GM10847 (cell line): ENCODE measurements around the gene PHLDB2.

Experiments used
- POLR2A ChIP-seq: IDR thresholded peaks from 2 replicates; pipeline ENCODE4 v1.6.1; 2011; ENCODE audit not compliant: insufficient read length; ENCODE audit errors: extremely low read depth

PHLDB2 gene

DNA sequence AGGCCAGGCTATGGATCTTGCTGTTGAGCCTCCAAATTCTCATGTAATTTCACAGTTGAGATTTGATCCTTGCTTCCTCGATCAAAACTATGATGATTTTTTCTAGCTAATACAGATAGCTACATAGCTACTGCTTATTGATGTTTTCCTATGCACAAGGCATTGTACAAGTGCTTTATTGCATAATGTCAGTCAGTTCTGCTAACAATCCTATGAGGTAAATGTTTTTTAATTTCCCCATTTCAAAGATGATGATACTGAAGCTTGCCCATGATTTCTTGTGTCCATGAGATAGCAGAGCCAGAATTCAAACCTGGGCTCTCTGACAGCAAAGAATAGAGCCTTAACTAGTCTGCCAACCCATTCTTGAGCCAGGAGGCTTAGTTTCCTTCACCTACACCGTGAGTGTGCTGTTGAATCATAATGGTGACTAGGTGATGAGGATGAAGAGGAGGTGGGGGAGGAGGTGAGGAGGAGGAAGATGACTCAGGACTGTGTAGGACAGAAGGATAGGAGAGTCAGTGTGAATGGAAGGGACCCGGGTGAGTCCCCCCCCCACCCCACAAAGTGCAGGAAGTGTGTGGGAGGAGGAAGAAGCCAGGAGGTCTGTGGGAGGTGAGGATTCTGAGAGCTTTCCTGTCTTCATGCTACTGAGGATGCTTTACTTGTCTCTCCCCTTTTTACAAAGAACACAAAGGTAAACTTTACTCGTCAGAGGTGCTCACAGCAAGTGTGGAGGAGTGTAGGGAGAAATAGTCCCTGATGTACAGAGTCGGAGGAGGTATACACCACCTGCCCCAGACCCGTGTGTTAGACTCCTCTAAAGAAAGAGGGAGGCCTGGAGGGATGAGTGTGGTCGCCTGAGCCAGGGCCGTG lies 143.3 kb downstream of the PHLDB2 start:
- TF ChIP-seq POLR2A: no peak

GRCh38 chr3:112003321-112004080 lies 144.4 kb downstream of the PHLDB2 start:
- TF ChIP-seq POLR2A: no peak

GRCh38 chr3:112004187-112004586 lies 145.1 kb downstream of the PHLDB2 start:
- no peak for TF ChIP-seq POLR2A

DNA sequence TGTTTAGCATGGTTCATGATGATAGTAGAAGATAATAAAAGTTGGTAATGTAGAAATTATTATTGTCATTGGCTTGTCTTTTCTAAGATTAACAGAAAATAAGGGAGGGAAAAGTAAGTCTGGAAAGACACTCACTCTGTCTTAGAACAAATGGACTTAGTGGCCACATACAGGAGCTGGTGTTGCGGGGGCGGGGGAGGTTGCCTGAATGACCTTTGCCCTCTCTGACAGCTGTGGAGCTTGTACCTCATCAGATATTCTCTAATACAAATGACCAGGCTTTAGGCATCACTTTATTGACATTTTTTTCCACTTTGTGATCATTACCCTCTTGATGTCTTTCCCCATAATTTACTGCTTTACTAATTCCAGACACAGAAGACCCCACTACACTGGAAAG lies 145.6 kb downstream of the PHLDB2 start:
- TF ChIP-seq POLR2A: no peak

DNA sequence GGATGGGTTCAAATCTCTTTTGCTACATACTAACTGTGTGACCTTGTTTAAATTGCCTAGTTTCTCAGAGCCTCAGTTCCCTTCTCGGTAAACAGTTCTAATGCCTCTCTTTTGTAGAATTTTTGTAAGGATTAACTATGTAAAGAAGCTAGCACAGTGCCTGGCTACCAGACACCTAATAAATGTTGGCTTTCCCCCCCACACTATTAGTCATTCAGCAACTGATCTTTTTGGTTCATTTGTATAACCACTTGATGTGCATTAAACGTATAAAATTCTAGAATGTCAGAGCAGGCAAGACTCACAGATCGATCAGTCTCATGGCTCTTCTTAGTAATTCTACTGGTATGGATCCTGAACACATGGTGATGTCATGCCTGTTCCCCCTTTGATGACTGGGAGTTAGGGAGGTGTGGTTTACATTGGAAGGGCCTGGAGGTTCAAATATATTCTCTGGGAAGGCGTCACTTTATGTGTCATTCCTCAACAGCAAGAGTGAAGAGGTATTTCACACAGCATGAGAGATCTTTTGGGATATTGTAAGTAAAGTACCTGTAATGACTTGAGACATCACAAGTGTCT lies 146.1 kb downstream of the PHLDB2 start:
- TF ChIP-seq POLR2A: no peak

DNA sequence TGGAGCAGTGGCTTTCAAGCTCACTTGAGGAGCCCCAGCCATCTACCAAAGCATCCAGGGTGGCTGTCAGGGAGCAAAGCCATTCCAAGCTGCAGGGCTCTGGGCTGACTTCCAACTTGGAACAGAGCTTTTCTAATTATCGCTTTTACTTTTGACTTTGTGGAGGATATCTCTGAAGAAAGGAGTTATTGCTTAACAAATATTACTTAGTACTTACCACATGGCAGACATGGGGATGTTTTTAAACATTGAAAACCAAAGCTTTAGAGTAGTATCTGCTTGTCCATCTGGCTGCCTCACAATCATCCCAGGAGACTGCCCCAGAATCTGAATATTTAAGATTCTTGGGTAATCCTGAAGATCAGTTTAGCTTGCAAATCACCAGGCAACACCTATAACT lies 148.6 kb downstream of the PHLDB2 start:
- TF ChIP-seq POLR2A: no peak

DNA sequence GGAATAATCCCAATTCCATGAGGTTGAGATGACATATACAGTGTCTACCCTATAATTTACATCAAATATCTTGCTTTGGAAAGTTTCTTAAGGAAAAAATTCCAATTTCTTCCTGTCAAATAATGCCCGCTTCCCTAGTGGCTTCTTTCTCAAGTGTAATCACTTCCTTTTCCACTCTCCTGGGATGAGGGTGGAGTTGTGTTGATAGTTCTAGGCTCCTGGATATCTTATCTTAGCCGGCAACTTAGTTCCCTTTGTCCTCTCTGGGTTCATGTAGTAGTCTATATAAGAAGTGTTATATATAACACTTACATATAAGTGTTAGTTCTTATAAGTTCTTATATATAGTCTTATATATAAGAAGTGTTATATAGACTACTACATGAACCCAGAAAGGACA lies 150.6 kb downstream of the PHLDB2 start:
- TF ChIP-seq POLR2A: no peak

DNA sequence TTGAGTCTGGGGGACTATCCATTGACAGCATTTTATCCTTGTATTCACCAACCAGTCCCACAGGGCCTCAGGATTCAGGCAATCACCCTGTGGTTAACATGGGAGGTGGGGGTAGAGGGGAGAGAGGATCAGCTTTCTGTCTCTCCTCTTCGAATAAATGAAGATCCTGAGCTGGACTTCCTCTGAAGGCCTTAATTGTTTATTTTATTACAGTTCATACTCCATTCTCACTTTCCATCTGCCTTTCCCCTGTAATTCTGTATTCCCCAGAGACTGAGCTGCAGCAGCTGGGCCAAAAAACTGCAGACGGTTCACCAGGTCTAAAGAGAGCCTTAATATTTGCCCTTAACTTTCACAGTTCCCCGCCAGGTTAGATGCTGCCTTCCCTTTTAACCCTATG lies 151.6 kb downstream of the PHLDB2 start:
- TF ChIP-seq POLR2A: no peak

GRCh38 chr3:112011376-112011940 lies 152.4 kb downstream of the PHLDB2 start:
- no peak for TF ChIP-seq POLR2A

DNA sequence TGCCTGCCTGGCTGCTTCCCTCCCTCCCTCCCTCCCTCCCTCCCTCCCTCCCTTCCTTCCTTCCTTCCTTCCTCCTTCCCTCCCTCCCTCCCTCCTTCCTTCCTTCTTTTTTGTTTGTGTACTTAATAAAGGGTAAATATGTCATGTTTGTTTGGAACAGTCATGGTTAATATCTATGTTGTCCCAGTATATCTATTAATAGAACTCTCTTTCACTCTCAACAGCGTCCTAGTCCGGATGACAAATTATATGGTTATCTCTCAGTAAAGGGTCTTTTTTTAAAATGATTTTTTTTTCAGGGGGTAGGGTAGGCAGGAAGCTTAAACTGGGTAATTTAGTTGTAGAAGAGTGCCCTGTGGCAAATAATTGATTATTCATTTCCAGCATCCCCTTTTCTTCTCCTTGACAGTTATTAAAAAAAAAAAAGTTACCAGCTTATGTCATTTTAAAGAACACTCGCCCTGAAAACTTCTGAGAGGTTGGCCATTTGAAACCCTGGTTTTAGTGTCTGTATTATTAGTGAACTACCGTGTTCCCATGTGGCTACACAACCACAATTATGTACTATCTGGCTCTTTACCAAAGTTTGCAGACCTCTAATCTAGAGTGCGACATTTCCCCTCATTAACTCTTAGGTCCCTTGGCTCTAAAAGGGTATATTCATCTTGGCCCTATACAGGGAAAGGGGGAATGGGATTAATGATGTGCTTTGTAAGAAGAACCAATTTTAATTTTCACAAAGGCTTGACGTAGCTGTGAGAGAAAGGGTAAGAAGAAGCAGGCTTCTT lies 153.3 kb downstream of the PHLDB2 start:
- no peak for TF ChIP-seq POLR2A

DNA sequence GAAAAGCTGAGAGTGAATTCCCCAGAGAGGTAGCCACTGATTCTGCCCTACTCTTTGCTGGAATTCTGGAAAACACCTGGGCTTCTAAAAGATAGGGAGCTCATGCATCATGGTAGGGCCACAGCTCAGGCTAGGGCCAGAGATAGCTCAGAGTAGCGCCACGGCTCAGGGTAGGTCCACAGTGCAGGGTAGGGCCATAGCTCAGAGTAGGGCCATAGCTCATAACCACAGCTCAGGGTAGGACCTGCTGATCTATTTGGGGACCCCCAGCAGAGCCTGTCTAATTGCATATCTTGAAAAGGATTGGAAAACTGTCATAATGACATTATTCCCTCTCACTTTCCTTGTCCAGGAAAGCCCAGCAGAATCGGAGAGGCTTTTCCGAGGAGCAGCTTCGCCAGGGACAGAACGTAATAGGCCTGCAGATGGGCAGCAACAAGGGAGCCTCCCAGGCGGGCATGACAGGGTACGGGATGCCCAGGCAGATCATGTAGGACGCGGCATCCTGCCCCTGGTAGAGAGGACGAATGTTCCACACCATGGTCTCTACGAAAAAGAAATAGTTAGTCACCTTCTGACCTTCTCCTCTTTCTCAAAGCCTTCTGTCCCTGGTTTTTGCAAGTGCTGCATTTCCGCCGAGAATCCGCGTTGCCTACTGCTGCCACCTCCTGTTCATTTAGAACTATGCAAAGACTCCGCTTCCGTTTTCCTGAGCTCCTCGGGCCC lies 154.2 kb downstream of the PHLDB2 start:
- TF ChIP-seq POLR2A: no peak

DNA sequence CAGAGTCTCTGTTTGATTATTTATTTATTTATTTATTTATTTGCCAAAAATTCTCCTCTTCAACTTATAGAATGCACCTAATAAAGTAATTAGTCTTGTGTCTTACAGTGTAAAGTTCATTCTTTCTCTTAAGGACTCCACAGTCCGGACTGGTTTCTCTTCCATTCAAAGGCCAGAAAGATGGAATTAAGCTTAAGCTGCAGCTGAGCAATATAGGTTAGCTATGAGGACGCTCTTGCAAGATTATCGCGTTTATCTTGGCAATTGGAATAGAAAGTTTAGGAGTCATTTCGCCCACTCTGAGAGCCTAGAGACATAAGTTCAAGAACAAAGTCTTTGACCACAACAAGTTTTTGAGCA lies 154.7 kb downstream of the PHLDB2 start:
- TF ChIP-seq POLR2A: no peak

GRCh38 chr3:112017091-112017490 lies 158.0 kb downstream of the PHLDB2 start:
- TF ChIP-seq POLR2A: no peak

DNA sequence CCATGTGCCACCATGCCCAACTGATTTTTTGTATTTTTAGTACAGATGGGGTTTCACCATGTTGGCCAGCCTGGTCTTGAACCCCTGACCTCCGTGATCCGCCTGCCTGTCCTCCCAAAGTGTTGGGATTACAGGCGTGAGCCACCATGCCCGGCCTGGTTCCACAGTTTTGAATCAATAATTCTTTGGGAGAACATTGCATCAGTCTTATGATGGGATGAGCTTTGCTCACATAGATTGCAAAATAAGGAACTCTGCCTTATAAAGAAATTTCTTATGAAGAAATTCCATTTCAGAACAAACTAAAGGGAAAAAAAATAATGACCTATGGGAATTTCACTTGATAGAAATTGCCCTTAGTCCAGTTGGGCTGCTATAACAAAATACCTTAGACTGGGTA lies 159.6 kb downstream of the PHLDB2 start:
- no peak for TF ChIP-seq POLR2A
